GM23248 (cell line): Measurements from ENCODE around the gene PRR30. TPM values are rescaled to one million over a fixed set of nuclear protein-coding genes. Genes with fewer than 3 reads are reported as not detected.
"Not testable (repeated sequence)": the region's sequence is repeated elsewhere in the genome, so short reads cannot be mapped to it uniquely, and the experiment has no call there.

Experiments
- DNase-seq: peaks from one replicate; pipeline ENCODE4 v3.0.0-alpha.2; 2015
- H2AFZ ChIP-seq: fragments of 200-600 bp; sonication (generic); 2 replicates; pipeline ENCODE4 v1.6.1; 2016; ENCODE audit warnings: antibody characterized with exemption
- H3F3A ChIP-seq: fragments of 200-600 bp; sonication (generic); 2 replicates; pipeline ENCODE4 v1.6.1; 2016; ENCODE audit warnings: mild to moderate bottlenecking, antibody characterized with exemption, mixed run types; ENCODE audit not compliant: insufficient read depth
- H3K27ac ChIP-seq: fragments of 200-600 bp; sonication (generic); 2 replicates; pipeline ENCODE4 v1.5.1; 2016; ENCODE audit warnings: mild to moderate bottlenecking
- H3K27me3 ChIP-seq: fragments of 200-600 bp; sonication (generic); replicated peaks from 2 replicates; pipeline ENCODE4 v1.6.1; 2016; ENCODE audit warnings: mild to moderate bottlenecking; ENCODE audit not compliant: insufficient read depth
- H3K36me3 ChIP-seq: fragments of 200-600 bp; sonication (generic); 2 replicates; pipeline ENCODE4 v1.6.1; 2016; ENCODE audit warnings: low read depth, mild to moderate bottlenecking
- H3K4me1 ChIP-seq: fragments of 200-600 bp; sonication (generic); 2 replicates; pipeline ENCODE4 v1.6.1; 2016; ENCODE audit warnings: mild to moderate bottlenecking; ENCODE audit not compliant: insufficient read depth
- H3K4me2 ChIP-seq: fragments of 200-600 bp; sonication (generic); one replicate; pipeline ENCODE4 v1.6.1; 2016; ENCODE audit warnings: mild to moderate bottlenecking; ENCODE audit not compliant: unreplicated experiment
- H3K4me3 ChIP-seq: fragments of 200-600 bp; sonication (generic); 2 replicates; pipeline ENCODE4 v1.5.1; 2016; ENCODE audit warnings: mild to moderate bottlenecking
- H3K79me2 ChIP-seq: fragments of 200-600 bp; sonication (generic); 2 replicates; pipeline ENCODE4 v1.6.1; 2016; ENCODE audit warnings: mild to moderate bottlenecking; ENCODE audit not compliant: insufficient read depth
- H3K9ac ChIP-seq: fragments of 200-600 bp; sonication (generic); 2 replicates; pipeline ENCODE4 v1.6.1; 2016; ENCODE audit warnings: mild to moderate bottlenecking
- H3K9me2 ChIP-seq: fragments of 200-600 bp; sonication (generic); 2 replicates; pipeline ENCODE4 v1.6.1; 2016; ENCODE audit warnings: mixed run types, mild to moderate bottlenecking, moderate library complexity; ENCODE audit not compliant: insufficient read depth
- H3K9me3 ChIP-seq: fragments of 200-600 bp; sonication (generic); one replicate; pipeline ENCODE4 v1.6.1; 2017; ENCODE audit warnings: low read depth
- H4K20me1 ChIP-seq: fragments of 200-600 bp; sonication (generic); 2 replicates; pipeline ENCODE4 v1.6.0; 2016; ENCODE audit not compliant: insufficient read depth
- EZH2 ChIP-seq: fragments of 200-600 bp; sonication (generic); IDR thresholded peaks from 2 replicates; pipeline ENCODE4 v1.6.1; 2018; ENCODE audit warnings: antibody characterized with exemption, mild to moderate bottlenecking; ENCODE audit not compliant: insufficient read depth, poor library complexity, severe bottlenecking
- EZH2phosphoT487 ChIP-seq: fragments of 200-600 bp; sonication (generic); IDR thresholded peaks from 2 replicates; pipeline ENCODE4 v1.6.1; 2018; ENCODE audit warnings: antibody characterized with exemption, moderate library complexity, mild to moderate bottlenecking, low read depth; ENCODE audit not compliant: insufficient read depth
- WGBS, 2 experiments: methylation state at CpG; one replicate each; pipeline ENCODE4 v1.1.6; 2015 to 2017; ENCODE audit warnings: low lambda C conversion rate in 2 of 2, low coverage in 1 of 2; ENCODE audit errors: missing lambda C conversion rate in 2 of 2; 5-methylcytosine and 5-hydroxymethylcytosine counted together
- in situ Hi-C: fragments of 300-500 bp; cut with MboI; formaldehyde crosslinking; loops from 2 replicates; pipeline ENCODE4 v1.15.0; 2020
- polyA plus RNA-seq: library from polyadenylated mRNA; unstranded; fragments of >200 nt; fragmentation: Nextera tagmentation; extraction: Ambion mirVana; gene quantifications from 2 replicates; pipeline ENCODE4 v1.2.1, GENCODE V29; 2016
- total RNA-seq: library from RNA; depleted of rRNA; stranded (reverse); fragments of >200 nt; shearing (Covaris generic); gene quantifications from 2 replicates; pipeline ENCODE4 v1.2.3, GENCODE V29; 2014

The PRR30 gene
- total and polyA plus RNA-seq, 2 experiments from 2014 or later: not detected

GRCh38 chr2:27123302-27124150 lies 15.7 kb downstream of the PRR30 start, which contains the start of gene ABHD1:
Gene ABHD1 (plus strand): TSS chr2:27123815. CDS start chr2:27123949, 134 bp downstream.
- WGBS, 2 experiments: 9% methylated on average over 26 to 42 of the region's 47 CpGs
- TF ChIP-seq EZH2phosphoT487: no peak
- no peak for TF ChIP-seq EZH2
- Histone ChIP-seq H3K27me3 (peaks cover 17% of the 10 kb centered on the region), H3K9me3 (no peaks in the 10 kb centered on the region), H3K4me2 (peak within 1 kb of the TSS; percentile 67), H3K27ac (no peak within 1 kb of the TSS), H3K4me3 (peak within 1 kb of the TSS; percentile 71), H2AFZ (peak within 1 kb of the TSS; percentile 84), H3K9me2 (no peaks in the 10 kb centered on the region), H3K4me1 (no peaks in the 10 kb centered on the region), H3K36me3 (no peaks in the 10 kb centered on the region), H3K79me2 (no peaks in the 10 kb centered on the region), H3F3A (no peaks in the 10 kb centered on the region), H3K9ac (0 out of 2 replicates have a peak within 1 kb of the TSS, but pooled peaks have one; percentile 23), H4K20me1 (no peaks in the 10 kb centered on the region)
- DNase-seq: peak; percentile 54
- in situ Hi-C loops: no loop called here

- H3K9ac ChIP-seq: no peak overlapping the region
- no peaks in the 10 kb centered on the region for H3F3A ChIP-seq
- H4K20me1 ChIP-seq: no peaks in the 10 kb centered on the region
- no peaks in the 10 kb centered on the region for H3K79me2 ChIP-seq
- H3K27ac ChIP-seq: no peak overlapping the region
- no peak for TF ChIP-seq EZH2
- TF ChIP-seq EZH2phosphoT487: no peak
- H3K9me3 ChIP-seq: no peaks in the 10 kb centered on the region
- 96 to 99% methylated on average over 6 to 7 of the region's 7 CpGs for WGBS, 2 experiments
- DNase-seq: no peak
- no peaks in the 10 kb centered on the region for H3K4me1 ChIP-seq
- no peak overlapping the region for H3K4me2 ChIP-seq
- peaks cover 17% of the 10 kb centered on the region for H3K27me3 ChIP-seq
- H3K9me2 ChIP-seq: no peaks in the 10 kb centered on the region
- H2AFZ ChIP-seq: no peak overlapping the region; the same call in 1 of the 2 replicates
- H3K4me3 ChIP-seq: peak overlapping the region; percentile 71; the same call in 1 of the 2 replicates
- no peaks in the 10 kb centered on the region for H3K36me3 ChIP-seq
- in situ Hi-C loops: no loop called here
Observed at GRCh38 chr2:27122791-27123190, 16.4 kb downstream of the PRR30 start.

- Histone ChIP-seq H3K9me2 (no peaks in the 10 kb centered on the region), H2AFZ (no peak overlapping the region), H3K79me2 (no peaks in the 10 kb centered on the region), H4K20me1 (no peaks in the 10 kb centered on the region), H3K9me3 (no peaks in the 10 kb centered on the region), H3K4me3 (no peak overlapping the region), H3K27me3 (peaks cover 17% of the 10 kb centered on the region), H3K4me2 (no peak overlapping the region), H3K27ac (no peak overlapping the region), H3F3A (no peaks in the 10 kb centered on the region), H3K9ac (no peak overlapping the region), H3K36me3 (no peaks in the 10 kb centered on the region), H3K4me1 (no peaks in the 10 kb centered on the region)
- 94 to 95% methylated on average over 2 of the region's 2 CpGs for WGBS, 2 experiments
- no peak for TF ChIP-seq EZH2phosphoT487
- no peak for TF ChIP-seq EZH2
- in situ Hi-C loops: no loop called here
- no peak for DNase-seq
Observed at GRCh38 chr2:27121906-27122305, 17.3 kb downstream of the PRR30 start.

- 72% methylated on average over 8 of the region's 8 CpGs for WGBS, 2 experiments
- H4K20me1 ChIP-seq, H3K27ac ChIP-seq, in situ Hi-C loops, H3K9me3 ChIP-seq, H3K4me1 ChIP-seq, H3K36me3 ChIP-seq, H3K9me2 ChIP-seq, H3F3A ChIP-seq, DNase-seq, H3K79me2 ChIP-seq: not testable (repeated sequence)
- Histone ChIP-seq H2AFZ (peak overlapping the region; percentile 74), H3K27me3 (peaks cover 17% of the 10 kb centered on the region), H3K4me2 (peak overlapping the region; percentile 74), H3K4me3 (peak overlapping the region; percentile 70), H3K9ac (peak overlapping the region; percentile 68)
Observed at GRCh38 chr2:27119330-27119670, 19.9 kb downstream of the PRR30 start.
